GM19452 (cell line): ENCODE measurements around the gene RTN4.
A peak's percentile ranks its signal among the peaks of the same experiment; 100 is the strongest.

Experiments used
- ATAC-seq: cut with Tn5 transposase; IDR thresholded peaks from one replicate; pipeline ENCODE4 v1.9.1; 2021; ENCODE audit not compliant: unreplicated experiment

Gene RTN4

DNA sequence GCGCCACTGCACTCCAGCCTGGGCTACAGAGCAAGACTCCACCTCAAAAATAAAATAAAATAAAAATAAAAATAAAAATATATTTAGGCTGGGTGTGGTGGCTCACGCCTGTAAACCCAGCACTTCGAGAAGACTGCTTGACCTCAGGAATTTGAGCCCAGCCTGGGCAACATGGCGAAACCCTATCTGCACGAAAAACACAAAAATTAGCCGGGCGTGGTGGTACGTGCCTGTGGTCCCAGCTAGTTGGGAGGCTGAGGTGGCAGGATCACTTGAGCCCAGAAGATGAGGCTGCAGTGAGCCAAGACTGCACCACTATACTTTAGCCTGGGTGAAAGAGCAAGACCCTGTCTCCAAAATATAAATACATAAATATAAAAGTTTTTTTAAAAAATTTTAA lies 6.4 kb downstream of the RTN4 start:
- no peak for ATAC-seq

DNA sequence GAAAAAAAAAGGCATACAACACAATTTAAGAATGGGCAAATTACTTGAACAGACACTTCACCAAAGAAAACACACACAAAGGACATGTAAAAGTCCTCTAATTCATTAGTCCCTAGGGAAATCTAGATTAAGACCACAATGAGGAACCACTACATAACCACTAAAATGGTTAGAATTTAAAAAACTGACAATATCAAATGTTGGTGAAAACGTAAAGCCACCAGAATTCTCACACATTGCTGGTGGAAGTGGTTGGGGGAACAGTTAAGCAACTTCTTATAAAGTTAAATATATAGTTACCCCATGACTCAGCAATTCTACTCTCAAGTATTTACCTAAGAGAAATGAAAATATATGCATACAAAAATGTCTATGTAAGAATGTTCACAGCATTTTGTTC lies 11.8 kb downstream of the RTN4 start:
- ATAC-seq, result no peak

DNA sequence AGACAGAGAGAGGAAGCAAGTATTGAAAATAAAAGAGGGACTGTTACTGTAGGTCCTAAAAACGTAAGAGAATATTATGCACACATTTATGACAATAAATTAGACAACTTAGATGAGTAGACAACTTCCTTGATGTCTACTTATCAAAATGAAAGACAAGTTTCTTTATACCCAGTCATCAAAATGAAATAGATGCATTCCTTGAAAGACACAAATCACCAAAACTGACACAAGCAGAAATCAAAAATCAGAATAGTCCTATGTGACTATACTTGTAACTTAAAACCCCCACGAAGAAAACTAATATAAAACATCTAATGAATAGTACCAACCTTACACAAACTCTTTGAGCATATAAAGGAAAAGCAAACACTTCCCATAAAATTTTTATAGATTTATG lies 14.5 kb downstream of the RTN4 start:
- no peak for ATAC-seq

DNA sequence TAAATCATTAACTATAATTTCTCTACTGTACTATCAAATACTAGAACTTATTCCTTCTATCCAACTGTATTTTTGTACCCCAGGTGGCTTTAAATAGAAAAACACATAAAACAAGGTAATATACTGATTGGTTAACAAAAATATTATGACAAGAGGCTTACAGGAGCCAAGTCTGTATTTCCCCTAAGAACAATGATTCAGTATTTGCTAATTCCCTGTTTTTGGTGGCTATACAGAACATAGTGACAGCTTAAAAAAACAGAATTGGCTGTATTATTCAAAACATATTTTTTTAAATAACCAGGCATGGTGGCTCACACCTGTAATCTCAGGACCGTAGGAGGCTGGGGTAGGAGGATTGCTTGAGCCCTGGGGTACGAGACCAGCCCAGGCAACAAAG lies 16.3 kb downstream of the RTN4 start:
- ATAC-seq, result no peak

DNA sequence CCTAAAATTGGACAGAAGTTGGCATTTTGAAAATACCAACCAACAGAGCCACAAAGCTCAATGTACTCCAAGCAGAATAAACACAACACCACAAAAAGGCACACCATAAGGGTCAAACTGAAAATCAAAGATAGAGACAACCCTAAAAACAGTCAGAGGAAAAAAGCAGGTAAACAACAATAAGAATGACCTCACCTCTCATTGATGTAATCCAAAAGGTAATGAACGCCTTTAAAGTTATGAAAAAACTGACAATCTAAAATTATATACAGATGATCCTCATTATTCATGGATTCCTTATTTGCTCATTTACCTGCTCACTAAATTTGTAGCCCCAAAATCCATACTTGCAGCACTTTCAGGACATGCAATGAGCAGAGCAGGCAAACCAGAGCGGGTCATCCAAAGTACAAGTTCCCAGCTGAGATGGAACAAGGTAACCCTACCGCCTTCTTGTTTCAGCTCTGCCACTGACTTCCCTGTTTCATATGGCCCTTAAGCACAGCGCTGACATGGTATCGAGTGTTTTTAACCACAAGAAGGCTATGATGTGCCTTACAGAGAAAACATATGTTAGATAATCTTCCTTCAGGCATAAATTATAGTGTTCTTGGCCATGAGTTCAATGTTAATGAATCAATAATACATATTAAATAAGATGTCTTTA lies 17.0 kb downstream of the RTN4 start:
- ATAC-seq, result peak; percentile 93

- no peak for ATAC-seq
These were observed 18.7 kb downstream of the RTN4 start for GRCh38 chr2:55031505-55031904.

DNA sequence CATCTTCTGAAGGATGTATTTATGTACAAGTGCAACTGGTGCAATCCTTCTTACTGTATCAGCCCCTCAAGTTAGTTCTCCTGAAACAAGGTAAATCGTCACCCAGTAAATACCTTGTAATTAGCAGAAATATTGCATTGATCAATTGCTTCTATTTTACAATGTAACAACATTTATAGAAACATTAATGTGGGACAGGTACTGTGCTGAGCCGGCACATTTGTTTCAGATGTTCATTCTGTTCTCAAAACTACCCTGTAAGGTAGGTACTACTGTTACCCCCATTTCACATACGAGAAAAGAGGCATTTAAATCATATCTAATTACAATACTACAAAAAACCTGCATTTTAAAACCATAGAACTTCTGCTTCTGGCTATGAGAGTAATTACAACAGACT lies 19.5 kb downstream of the RTN4 start:
- ATAC-seq, result no peak

DNA sequence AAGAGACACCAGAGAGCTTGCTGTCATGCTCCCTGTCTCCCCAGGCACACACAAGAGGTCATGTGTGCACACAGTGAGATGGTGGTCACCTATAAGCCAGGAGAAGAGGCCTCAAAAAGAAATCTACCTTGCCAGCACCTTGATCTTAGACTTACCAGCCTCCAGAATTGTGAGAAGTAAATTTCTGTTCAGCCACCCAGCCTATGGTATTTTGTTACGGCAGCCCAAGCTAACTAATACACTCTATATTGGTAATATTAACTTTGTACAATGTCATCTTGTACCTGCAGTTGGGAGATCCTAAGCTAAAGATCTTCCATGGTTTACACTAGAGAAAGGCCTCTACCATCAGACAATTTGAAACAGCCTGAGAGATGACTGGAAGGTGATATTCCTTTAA lies 21.2 kb downstream of the RTN4 start:
- no peak for ATAC-seq

DNA sequence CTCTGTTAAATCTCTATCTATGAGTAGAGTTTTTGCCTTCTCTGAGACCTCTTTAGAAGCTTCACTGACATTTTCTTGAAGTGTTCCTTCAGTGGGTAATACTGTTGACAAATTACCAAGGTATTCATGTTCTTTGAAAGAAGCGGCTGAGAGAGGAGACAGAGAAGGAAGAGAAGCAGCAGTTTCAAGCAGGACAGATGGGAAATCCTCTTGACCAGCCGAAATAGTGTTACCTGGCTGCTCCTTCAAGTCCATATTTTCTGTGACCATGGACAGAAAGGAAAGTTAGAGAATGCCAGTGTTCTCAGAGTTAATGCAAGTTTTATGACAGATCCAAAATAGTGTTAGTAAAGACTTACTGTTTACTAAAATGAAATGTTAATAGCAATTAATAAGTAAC lies 23.0 kb downstream of the RTN4 start:
- ATAC-seq, result no peak

GRCh38 chr2:55026202-55026601 lies 24.0 kb downstream of the RTN4 start:
- no peak for ATAC-seq

GRCh38 chr2:55025627-55026026 lies 24.6 kb downstream of the RTN4 start:
- ATAC-seq, result no peak

GRCh38 chr2:55025082-55025481 lies 25.2 kb downstream of the RTN4 start:
- no peak for ATAC-seq

DNA sequence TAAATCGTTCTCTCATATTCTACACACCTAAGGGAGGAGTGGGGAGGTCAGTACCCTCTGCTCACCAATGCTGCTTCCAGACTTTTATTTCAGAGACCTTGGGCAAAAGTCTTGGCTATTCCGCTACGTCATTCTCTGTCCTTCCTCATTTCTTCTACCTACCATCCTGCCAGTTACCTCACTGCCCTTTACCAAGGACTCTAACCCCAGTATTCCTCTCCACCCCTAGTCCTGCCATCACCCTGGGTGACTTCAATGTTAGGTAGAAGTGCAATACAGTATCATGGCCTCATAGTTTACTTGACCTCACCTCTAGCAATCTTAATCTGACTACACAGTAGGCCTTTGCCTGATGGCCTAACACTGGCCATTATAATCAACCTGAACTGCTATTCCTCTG lies 27.8 kb downstream of the RTN4 start:
- no peak for ATAC-seq

- no peak for ATAC-seq
These were observed 30.6 kb downstream of the RTN4 start for GRCh38 chr2:55019526-55020258.

DNA sequence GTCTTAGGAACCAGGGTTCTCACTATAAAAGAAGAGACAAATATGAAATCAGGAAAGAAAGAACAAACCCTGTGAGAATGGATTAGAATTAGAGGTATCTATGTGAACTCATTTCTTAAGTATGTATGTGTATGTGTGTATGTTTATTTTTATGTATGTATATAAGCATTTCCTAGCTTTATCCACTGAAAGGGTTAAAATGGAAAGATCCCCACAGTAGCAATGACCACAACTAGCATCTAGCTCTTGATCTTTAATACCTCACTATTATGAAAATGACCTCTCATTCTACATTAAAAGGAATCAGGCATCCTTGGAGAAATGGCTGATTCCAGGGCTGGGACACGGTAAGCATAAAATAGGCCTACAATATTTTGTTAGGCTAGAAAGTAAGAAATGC lies 31.6 kb downstream of the RTN4 start:
- no peak for ATAC-seq

DNA sequence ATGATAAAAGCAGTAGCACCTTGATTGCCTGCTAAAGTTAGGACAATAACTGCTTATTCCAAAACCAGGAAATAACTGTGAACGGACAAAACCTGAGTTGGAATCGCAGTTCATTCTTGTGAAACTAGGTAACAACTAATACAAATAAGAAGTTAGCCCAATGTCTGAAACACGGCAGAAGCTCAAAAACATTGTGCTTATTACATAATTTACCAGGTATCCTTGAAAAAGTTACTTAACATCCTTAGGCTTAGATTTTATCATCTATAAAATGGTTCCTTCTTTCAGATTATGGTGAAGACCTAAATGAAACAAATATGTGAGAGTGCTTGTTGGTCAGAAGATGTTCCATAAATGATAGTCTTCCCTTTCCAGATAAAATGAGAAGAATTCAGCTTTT lies 32.4 kb downstream of the RTN4 start:
- no peak for ATAC-seq

GRCh38 chr2:55017428-55017827 lies 32.8 kb downstream of the RTN4 start:
- no peak for ATAC-seq

DNA sequence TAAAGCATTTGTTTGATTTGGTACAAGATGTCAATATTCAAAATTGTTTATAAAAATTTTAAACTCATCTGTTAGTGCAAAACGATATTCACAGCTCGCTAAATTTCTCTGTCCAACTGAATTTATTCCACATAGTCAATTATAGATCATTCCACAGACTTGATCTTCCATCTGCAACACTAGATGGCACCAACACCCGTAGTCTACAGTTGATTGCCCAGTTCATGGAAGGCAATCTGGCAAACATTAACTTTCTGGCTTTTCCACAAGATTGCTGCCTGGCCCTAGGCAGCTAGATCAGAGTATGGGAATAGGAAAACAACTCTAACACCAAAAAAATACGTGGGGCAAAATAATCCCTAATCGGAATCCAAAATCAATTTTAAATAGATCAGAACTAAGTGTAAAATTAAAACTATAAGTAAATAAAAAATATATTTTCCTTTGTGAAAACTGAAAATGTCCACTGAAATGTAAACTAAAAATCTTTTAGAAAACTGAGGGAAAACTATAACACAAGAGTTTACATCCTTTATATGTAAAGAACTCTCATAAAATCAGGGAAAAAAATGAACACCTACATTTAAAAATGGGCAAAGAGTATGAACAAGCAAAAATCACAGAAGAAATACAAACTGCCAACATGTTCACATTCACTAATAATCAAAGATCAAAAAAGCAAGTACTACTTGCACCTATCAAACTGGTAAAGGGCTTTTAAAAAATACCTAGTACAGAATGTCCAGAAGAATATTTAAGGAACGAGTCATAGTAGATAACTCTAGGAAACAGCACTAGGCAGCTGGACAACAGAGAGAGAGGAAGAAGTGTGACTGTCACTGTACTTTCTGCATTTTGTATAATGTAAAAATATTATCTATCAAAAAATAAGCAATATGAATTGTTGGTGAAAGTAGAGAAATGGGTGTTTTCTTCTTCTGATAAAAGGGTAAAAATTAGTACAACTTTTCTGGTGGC lies 35.0 kb downstream of the RTN4 start:
- ATAC-seq, result no peak

DNA sequence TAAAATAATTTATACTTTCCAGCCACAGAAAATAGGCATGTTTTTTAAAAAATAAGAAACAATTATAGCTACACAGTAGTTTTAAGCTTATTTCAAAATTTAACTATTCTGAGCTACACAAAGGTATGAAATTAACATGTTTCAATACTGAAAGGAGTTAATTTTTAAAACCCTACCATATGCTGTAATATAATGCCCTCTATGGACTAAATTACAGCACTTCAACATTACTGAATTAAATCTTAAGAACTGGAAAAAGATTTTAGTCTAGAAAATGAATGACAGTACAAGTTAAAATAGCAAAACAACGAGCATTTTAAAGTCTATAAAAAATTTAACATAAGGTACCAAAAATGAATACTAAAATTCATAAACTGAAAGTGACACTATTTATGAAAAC lies 36.3 kb downstream of the RTN4 start:
- ATAC-seq, result no peak

GRCh38 chr2:55012672-55013484 lies 37.4 kb downstream of the RTN4 start:
- ATAC-seq, result no peak
